NCI-H2081 treated with DMSO at 0.1 percent for 48 hours (cell line): Measurements from ENCODE around the gene ZNF519.

ENCODE experiments used
- DNase-seq: peaks from one replicate; lab custom pipeline; 2025; lab: John Stamatoyannopoulos, UW

ZNF519 gene

DNA sequence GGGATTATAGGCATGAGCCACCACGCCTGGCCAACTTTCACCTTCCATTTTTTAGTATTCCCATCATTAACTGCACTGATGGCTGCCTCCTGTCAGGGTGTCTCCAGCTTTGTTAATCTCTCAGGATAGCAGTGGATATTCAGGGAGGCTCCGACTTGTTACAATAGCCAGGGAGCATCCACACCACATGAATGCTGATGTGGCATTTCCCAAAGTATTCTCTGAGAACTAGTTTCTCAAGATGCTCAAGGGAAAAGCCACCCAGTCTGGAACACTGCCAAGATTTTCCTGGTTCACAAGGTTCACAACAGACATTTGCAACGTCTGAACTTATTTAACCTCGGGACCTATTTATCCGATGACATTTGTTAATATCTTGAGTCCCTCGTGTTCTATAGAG lies 33.8 kb downstream of the ZNF519 start:
- no peak for DNase-seq

DNA sequence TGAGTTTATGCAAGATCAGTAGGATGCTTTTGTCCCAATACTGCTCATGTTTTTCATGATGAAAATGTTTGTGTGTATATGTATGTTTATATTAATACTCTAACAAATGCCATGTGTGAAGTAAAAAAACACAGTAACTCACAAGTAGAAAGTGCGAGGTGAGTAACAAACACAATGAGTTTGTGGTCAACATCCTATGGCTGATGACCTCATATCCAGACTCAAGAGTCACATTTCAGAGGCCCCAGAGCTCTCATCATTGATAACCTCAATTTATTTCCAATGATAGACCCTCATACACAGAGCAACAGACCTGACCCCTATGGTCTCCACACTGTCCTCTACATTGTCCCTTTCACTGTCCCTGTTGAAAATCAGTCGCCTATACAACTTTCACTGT lies 34.5 kb downstream of the ZNF519 start:
- DNase-seq, result no peak

- DNase-seq, result no peak
These were observed 38.8 kb downstream of the ZNF519 start for GRCh38 chr18:14093307-14093915.

DNA sequence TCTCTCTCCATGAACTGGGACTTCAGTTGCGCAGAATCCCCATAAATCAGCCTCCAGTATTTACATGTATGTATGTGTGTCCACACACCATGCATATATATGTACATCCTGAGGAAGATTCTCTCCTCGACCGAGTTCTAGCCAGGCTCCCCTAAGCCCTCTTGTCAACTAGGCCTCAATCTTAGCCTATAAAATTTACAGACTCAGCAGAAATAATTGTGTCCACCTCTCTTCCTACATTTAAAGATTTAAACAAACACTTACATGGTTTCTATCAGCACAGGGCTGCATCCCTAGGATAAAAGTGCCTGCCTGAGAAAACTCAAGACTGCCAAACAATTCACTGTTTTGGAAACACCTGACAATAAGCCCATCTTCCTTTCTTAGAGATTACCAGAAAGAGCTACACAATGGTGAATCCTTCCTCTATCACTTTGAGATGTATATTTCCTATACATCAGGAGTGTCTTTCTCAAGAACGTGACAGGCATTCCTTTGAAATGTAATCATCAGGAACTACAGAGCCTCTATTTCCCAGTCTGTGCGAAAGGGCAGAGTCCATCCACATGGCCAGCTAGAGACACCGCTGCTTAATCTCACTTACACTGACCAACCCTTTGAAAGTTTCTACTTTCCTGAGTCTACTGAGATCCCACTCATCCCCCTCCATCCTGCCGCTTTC lies 39.5 kb downstream of the ZNF519 start:
- no peak for DNase-seq

- DNase-seq, result no peak
These were observed 42.5 kb downstream of the ZNF519 start for GRCh38 chr18:14089781-14090180.

- no peak for DNase-seq
These were observed 43.0 kb downstream of the ZNF519 start for GRCh38 chr18:14089191-14089590.

DNA sequence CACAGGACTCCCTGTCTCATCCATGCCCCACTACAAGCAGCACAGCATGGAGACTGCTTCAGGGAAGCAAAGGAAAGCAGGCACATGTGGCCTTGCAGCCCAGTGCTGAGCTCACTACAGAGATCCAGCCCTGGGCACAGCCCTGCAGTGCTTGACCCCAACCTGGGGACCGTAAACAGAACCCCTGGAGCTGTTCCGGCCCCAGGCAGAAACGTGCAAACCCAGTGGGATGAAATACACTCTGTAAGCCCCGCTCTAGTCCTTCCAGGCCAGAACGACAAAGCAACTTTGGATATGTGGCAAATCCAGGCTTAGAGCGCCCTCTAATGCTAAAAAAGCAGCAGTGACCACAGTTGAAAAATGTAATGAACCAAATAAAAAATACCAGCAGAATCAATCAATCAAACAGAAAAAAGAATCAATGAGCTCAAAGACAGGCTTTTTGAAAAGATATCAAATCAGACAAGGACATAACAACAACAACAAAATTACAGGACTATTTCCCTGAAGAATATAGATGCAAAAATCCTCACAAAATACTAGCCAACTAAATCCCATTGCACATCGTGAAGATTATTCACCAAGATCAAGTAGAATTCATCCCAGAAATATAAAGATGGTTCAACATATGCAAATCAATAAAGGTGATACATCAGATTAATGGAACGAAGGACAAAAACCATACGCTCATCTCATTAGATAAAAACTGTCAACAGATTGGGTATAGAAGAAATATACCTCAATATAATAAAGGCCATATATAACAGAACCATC lies 45.6 kb downstream of the ZNF519 start:
- no peak for DNase-seq

- no peak for DNase-seq
These were observed 46.3 kb downstream of the ZNF519 start for GRCh38 chr18:14085770-14086457.

GRCh38 chr18:14075196-14075595 lies 57.0 kb downstream of the ZNF519 start:
- DNase-seq, result no peak

- DNase-seq, result no peak
These were observed 58.0 kb downstream of the ZNF519 start for GRCh38 chr18:14074187-14074586.

DNA sequence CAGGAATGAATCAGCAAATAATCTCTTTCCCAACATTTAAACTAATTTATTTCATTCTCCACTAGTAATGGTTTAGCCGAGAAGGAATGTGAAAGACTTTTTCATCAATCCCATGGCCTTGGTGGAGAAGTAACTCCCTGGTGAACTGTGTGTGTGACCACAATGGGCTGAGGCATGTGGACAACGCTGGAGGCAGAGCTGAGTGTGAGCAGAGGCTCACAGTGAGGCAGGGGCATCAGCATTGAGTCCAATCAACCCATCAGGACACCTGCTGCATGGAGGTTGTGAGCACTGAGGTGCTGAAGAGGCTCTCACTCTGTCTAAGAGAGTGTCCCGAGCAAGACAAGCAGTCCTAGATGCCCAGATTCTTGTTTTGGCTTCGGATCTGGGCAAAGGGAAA lies 78.6 kb downstream of the ZNF519 start:
- DNase-seq, result no peak
